GM10266 (cell line): ENCODE measurements around the gene PGM1.

Experiments used
- DNase-seq: peaks from one replicate; pipeline ENCODE4 v3.0.0; 2012; ENCODE audit errors: extremely low spot score
- CTCF ChIP-seq: IDR thresholded peaks from 2 replicates; pipeline ENCODE4 v1.5.1; 2012; ENCODE audit warnings: mild to moderate bottlenecking, low read depth; ENCODE audit not compliant: control insufficient read depth, insufficient read depth; ENCODE audit errors: missing control alignments

The PGM1 gene

GRCh38 chr1:63601912-63602311 lies 8.7 kb downstream of the PGM1 start:
- DNase-seq: no peak
- TF ChIP-seq CTCF: no peak

- TF ChIP-seq CTCF: no peak
- DNase-seq: no peak
Measured at GRCh38 chr1:63602629-63603028, 9.4 kb downstream of the PGM1 start.

GRCh38 chr1:63603810-63604209 lies 10.6 kb downstream of the PGM1 start:
- no peak for TF ChIP-seq CTCF
- DNase-seq: no peak

GRCh38 chr1:63607322-63607721 lies 14.1 kb downstream of the PGM1 start:
- DNase-seq: no peak
- no peak for TF ChIP-seq CTCF

GRCh38 chr1:63611231-63611630 lies 18.0 kb downstream of the PGM1 start:
- no peak for TF ChIP-seq CTCF
- DNase-seq: no peak

GRCh38 chr1:63612564-63612963 lies 19.4 kb downstream of the PGM1 start:
- no peak for TF ChIP-seq CTCF
- no peak for DNase-seq

GRCh38 chr1:63612971-63613370 lies 19.8 kb downstream of the PGM1 start:
- DNase-seq: no peak
- no peak for TF ChIP-seq CTCF
